HUES48 (cell line): Measurements from ENCODE around the gene CYLD.

Experiments
- H3K27ac ChIP-seq: one replicate; pipeline ENCODE4 v1.7.0; 2013; ENCODE audit warnings: low read depth, low read length, inconsistent platforms
- H3K27me3 ChIP-seq: 2 replicates; pipeline ENCODE4 v1.6.1; 2013; ENCODE audit warnings: mild to moderate bottlenecking, low read length; ENCODE audit not compliant: control insufficient read depth, insufficient read depth
- H3K36me3 ChIP-seq: 2 replicates; pipeline ENCODE4 v1.6.1; 2013; ENCODE audit warnings: low read length; ENCODE audit not compliant: control insufficient read depth, insufficient read depth
- H3K4me1 ChIP-seq: 2 replicates; pipeline ENCODE4 v1.6.1; 2013; ENCODE audit warnings: mild to moderate bottlenecking, low read length; ENCODE audit not compliant: control insufficient read depth, insufficient read depth
- H3K4me3 ChIP-seq: 2 replicates; pipeline ENCODE4 v1.5.1; 2013; ENCODE audit warnings: mild to moderate bottlenecking, low read depth, low read length
- H3K9ac ChIP-seq: 2 replicates; pipeline ENCODE4 v1.6.1; 2013; ENCODE audit warnings: mild to moderate bottlenecking, low read depth, low read length, moderate library complexity
- H3K9me3 ChIP-seq: 2 replicates; pipeline ENCODE4 v1.6.1; 2013; ENCODE audit warnings: low read length; ENCODE audit not compliant: control insufficient read depth, insufficient read depth

The CYLD gene

DNA sequence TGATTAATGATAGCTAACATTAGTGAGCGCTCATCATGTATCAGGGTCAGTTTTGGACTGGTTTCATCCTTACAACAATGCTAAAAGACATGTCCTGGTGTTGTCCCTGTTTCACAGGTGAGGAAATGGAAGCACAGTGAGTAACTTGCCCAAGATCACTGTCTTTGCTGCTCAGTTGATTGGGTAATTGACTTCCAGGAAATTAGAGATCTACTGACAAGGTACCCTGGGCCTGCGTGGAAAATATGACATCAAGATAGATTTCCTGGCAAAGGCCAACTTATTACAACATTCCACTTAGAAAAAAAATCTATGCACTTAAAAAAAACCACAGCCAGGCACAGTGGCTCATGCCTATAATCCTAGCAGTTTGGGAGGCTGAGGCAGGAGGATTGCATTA is 96.3 kb downstream of the CYLD start:
- H3K36me3 ChIP-seq: no peaks in the 10 kb centered on the region
- H3K4me1 ChIP-seq: peaks cover 4% of the 10 kb centered on the region
- no peak overlapping the region for H3K27ac ChIP-seq
- no peak overlapping the region for H3K9ac ChIP-seq
- peaks cover 20% of the 10 kb centered on the region for H3K27me3 ChIP-seq
- no peaks in the 10 kb centered on the region for H3K9me3 ChIP-seq
- H3K4me3 ChIP-seq: no peak overlapping the region

DNA sequence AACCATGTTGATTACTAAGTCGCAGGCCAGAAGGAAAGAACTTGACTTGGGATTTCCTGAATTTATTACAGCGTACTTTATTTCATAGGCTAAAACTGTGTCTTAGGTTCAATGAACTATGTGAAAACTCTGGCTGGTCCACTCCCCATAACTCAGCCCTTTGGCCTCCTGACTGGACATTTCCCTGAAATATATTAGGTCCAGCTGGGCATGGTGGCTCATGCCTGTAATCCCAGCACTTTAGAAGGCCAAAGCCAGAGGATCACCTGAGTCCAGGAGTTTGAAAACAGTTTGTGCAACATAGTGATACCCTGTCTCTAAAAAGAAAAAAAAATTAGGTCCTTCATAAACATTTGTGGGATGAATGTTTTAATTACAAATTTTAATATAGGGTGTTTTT is 97.0 kb downstream of the CYLD start:
- Histone ChIP-seq H3K27ac (no peak overlapping the region), H3K4me3 (no peak overlapping the region), H3K9me3 (no peaks in the 10 kb centered on the region), H3K9ac (no peak overlapping the region), H3K36me3 (no peaks in the 10 kb centered on the region), H3K4me1 (peaks cover 4% of the 10 kb centered on the region), H3K27me3 (peaks cover 20% of the 10 kb centered on the region)

DNA sequence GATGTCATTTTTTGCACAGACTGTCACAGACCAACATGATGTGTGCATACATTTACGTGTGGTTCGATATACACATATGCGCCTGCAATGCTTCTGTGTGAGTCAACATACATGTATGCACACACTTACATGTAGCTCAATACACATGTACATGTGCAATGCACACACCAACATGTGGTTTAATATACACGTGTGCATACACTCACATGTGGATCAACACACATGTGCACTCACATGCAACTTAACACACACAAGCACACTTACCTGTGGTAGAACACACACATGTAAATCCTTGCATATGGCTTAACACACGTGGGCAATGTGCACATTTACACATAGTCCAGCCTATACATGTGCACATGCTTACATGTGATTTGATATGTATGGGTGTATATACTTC is 97.5 kb downstream of the CYLD start:
- no peaks in the 10 kb centered on the region for H3K9me3 ChIP-seq
- H3K36me3 ChIP-seq: no peaks in the 10 kb centered on the region
- H3K4me3 ChIP-seq: no peak overlapping the region
- H3K27me3 ChIP-seq: peaks cover 20% of the 10 kb centered on the region
- H3K27ac ChIP-seq: no peak overlapping the region
- H3K9ac ChIP-seq: no peak overlapping the region
- H3K4me1 ChIP-seq: peaks cover 4% of the 10 kb centered on the region

DNA sequence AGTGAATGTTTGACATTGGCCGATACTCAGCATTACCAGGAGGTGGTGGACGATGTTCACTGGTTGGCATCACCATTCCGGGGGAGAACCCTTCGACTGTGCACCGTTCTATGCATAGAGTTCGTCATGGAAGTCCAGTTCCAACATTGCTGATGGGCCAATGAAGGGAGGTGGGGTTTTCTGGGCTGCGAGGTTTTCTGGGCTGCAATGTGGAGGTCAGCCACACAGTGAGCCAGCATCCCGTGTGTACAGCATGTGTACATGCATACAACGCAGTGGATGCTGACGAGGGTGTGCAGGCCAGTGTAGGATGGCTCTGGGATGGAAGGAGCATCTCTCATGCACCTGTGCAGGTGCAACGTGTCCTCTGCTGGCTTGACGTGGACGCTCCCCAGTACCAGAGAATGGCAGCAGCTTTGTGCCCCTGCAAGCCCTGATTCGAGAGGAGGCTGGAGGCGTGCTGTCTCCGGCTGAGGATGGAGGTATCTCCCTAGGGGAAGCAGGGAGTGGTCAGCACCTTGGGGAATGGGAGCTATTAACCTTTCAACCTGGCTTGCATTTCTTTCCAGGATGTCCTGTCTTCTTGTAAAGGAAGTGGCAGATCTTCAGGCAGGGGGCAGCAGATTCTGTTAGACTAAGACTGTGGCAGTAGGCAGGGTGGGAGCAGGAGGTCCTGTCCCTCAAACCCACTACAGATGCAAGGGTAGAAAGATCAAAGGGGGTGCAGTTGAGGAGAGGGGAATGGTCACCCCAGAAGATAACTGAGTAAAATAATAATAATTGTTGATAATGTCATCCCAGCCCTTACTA is 98.2 kb downstream of the CYLD start:
- Histone ChIP-seq H3K4me3 (no peak overlapping the region), H3K4me1 (peaks cover 4% of the 10 kb centered on the region), H3K9ac (no peak overlapping the region)

DNA sequence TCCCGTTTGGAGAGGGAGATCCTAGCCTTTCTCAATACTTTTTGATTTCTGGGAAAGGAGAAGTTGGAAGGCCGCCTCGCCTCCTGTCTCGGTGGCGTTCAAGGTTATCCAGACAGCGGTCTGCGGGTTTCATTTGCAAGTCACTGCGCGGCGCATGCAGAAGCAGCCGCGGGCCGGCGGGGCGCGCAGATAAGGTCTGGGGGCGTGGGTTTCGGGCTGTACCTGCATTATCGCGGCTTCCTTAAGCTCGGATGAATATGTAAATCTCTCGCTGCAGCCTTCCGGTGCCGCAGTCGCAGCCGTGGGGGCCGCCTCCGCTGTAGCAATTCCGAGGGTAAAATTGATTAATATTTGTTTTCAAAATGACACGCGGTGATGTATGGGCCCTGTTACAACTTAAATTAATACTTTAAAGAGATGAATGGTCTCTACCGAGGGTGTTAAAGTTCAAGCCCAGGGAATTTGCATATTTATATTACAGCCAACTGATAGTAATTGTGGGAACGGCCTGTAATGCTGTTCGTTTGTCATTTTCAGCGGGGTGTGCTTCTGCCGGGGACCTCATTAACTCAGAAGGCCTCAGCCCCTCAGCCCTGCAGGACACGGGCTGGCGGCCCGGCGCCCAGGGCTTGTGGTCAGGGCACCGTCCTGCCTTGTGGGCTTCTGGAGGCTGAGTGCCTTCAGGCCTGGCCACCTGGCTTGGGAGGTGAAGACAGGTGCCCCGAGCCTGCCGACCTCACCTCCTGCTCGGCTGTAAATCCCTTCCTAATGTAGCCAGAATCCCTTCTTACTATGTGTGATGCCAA is 99.4 kb downstream of the CYLD start:
- Histone ChIP-seq H3K27me3 (peaks cover 20% of the 10 kb centered on the region), H3K4me1 (peaks cover 4% of the 10 kb centered on the region), H3K9ac (no peak overlapping the region), H3K9me3 (no peaks in the 10 kb centered on the region), H3K4me3 (peak overlapping the region; percentile 51), H3K27ac (no peak overlapping the region), H3K36me3 (no peaks in the 10 kb centered on the region)

More for the DNA sequence above, 98.2 kb downstream of the CYLD start:
- Histone ChIP-seq H3K27me3 (peaks cover 20% of the 10 kb centered on the region), H3K36me3 (no peaks in the 10 kb centered on the region), H3K27ac (no peak overlapping the region), H3K9me3 (no peaks in the 10 kb centered on the region)

DNA sequence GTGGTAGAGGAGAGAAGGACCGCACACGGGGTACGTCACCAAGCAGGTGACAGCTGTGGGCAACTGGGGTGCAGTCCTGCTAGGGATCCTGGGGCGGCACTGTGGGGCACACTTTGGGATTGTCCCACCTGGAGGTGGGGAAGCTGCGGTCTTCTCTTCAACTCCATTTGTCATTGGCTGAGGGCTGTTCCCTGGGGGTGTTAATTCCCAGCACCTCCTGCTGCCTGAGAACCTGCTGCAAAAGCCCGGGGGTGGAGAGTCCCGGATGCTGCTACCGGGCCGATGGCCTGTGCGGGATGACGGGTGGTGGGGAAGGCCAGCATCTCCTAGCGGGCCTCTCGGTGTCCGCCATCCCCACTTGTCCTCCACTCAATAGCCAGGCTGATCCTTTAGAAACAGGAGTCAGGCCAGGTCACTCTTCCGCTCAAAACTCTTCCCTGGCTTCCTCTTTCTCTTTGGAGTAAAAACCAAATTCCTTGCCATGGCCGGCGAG is 100.2 kb downstream of the CYLD start:
- Histone ChIP-seq H3K9ac (no peak overlapping the region), H3K4me1 (peaks cover 4% of the 10 kb centered on the region), H3K27me3 (peaks cover 20% of the 10 kb centered on the region), H3K4me3 (no peak overlapping the region), H3K36me3 (no peaks in the 10 kb centered on the region), H3K9me3 (no peaks in the 10 kb centered on the region), H3K27ac (no peak overlapping the region)

DNA sequence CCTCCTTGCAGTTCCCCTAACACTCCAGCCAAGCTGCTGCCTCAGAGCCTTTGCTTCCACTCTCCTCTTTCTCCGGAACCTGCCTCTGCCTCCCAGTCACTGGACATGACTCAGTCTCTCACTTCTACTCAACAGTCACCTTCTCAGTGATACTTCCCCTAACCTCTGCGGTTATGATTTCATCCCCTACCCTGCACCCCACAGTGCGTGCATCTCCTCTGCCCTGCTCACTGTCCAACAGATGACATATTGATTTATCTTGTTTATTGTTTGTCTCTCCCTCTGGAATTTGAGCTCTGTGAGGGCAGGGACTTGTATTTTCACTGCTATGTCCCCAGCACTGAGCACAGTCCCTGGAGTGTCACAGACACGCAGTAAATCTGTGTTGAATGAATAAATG is 100.7 kb downstream of the CYLD start:
- H3K9ac ChIP-seq: no peak overlapping the region
- no peaks in the 10 kb centered on the region for H3K36me3 ChIP-seq
- no peaks in the 10 kb centered on the region for H3K9me3 ChIP-seq
- H3K27me3 ChIP-seq: peaks cover 20% of the 10 kb centered on the region
- H3K27ac ChIP-seq: no peak overlapping the region
- H3K4me3 ChIP-seq: no peak overlapping the region
- H3K4me1 ChIP-seq: peaks cover 4% of the 10 kb centered on the region

DNA sequence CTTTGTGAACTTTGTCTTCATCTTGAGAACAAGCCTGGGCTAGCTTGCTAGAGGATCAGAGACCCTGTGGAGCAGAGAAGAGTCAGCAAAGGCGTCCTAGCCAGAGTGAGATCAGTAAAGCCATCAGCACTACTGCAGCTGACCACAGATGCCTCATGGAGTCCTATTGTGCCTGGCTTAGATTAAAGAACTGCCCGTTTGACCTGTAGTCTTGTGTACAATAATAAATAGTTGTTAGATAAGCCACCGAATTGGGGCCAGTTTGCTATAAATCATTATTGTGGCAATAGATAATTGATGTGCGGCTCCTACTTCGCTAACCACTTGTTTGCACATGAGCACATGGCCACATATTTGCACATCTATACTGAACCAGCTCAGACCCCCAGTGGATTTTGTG is 103.0 kb downstream of the CYLD start:
- Histone ChIP-seq H3K36me3 (no peaks in the 10 kb centered on the region), H3K9me3 (no peaks in the 10 kb centered on the region), H3K4me3 (no peak overlapping the region), H3K9ac (no peak overlapping the region), H3K27ac (no peak overlapping the region), H3K27me3 (peaks cover 16% of the 10 kb centered on the region), H3K4me1 (peaks cover 4% of the 10 kb centered on the region)

DNA sequence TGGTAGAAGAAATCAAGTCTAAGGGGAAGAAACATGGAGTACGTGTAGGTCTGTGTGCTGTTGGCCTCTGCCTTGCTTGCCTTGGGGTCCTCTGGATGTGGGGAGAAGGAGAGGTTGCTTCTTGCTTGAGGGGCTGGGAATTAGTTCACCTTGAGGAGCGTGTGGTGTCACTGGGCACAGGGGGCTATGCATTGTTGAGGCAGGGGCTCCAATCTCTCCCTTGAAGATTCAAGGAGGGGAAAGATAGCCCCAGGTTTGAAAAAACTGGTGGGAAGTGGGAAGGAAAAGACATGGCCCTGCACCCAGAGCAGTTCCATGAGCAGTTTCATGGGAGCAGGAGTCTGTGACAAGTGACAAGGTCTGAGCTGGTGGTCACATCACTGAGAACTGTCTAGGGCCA is 103.4 kb downstream of the CYLD start:
- Histone ChIP-seq H3K4me1 (peaks cover 4% of the 10 kb centered on the region), H3K9ac (no peak overlapping the region)

DNA sequence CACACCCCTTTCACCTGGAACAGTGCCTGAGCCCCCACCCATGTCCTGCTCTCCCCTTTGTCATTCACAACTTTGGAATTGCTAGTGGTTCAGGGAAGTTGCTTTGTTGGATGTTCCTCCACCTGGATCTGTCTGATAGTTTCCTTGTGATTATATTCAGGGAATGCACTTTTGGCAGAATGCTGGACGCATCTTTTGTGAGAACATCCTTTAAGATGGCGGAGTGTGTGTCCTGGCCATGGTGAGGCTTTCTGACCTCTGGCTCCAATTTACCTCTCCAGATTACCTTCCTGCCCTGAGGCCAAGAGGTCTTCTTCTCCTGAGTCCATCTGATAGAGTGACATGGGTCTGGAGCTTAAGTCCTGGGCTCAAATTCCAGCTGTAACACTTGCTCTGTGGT is 104.6 kb downstream of the CYLD start:
- Histone ChIP-seq H3K4me1 (peaks cover under 1% of the 10 kb centered on the region; the same call in 1 of the 2 replicates), H3K36me3 (no peaks in the 10 kb centered on the region), H3K9ac (no peak overlapping the region), H3K4me3 (no peak overlapping the region), H3K9me3 (no peaks in the 10 kb centered on the region), H3K27ac (no peak overlapping the region), H3K27me3 (peaks cover 2% of the 10 kb centered on the region; the same call in 1 of the 2 replicates)

More for the DNA sequence above, 103.4 kb downstream of the CYLD start:
- Histone ChIP-seq H3K27ac (no peak overlapping the region), H3K36me3 (no peaks in the 10 kb centered on the region), H3K9me3 (no peaks in the 10 kb centered on the region), H3K27me3 (peaks cover 14% of the 10 kb centered on the region), H3K4me3 (no peak overlapping the region)

DNA sequence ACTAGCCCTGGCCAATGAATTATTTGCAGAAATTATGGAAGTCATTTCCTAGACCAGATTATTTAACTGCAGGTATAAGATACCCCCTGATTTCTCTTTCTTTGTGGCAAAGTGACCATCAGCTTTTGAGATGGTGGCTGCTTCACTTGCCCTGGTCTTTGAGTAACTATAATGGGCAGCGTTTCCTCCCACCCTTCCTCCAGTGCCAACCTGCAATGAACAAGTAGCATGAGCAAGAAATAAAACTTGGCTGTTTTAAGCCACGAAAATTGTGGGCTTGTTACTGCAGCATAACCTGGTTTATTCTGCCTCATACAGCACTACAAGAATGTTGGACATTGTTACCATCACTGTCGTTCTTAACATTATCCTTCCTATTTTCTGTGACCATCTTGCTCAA is 105.3 kb downstream of the CYLD start:
- Histone ChIP-seq H3K36me3 (no peaks in the 10 kb centered on the region), H3K9me3 (no peaks in the 10 kb centered on the region), H3K4me1 (no peaks in the 10 kb centered on the region), H3K9ac (no peak overlapping the region), H3K27ac (no peak overlapping the region), H3K27me3 (no peaks in the 10 kb centered on the region), H3K4me3 (no peak overlapping the region)
